HG03108 (cell line): Measurements from ENCODE around the gene FXYD2.
"Not testable (repeated sequence)": the region's sequence is repeated elsewhere in the genome, so short reads cannot be mapped to it uniquely, and the experiment has no call there.

Source experiments
- ATAC-seq: cut with Tn5 transposase; IDR thresholded peaks from one replicate; pipeline ENCODE4 v1.9.1; 2021; ENCODE audit warnings: moderate library complexity; ENCODE audit not compliant: unreplicated experiment

Gene FXYD2

GRCh38 chr11:117824571-117825537, at the start of gene FXYD2:
FXYD2 (minus strand) TSS chr11:117824744; CDS start chr11:117824678, 66 bp downstream.
- ATAC-seq = no peak

- no peak for ATAC-seq
These were observed 49.2 kb upstream of the FXYD2 start for GRCh38 chr11:117873828-117874125.

- ATAC-seq = no peak
These were observed 48.7 kb upstream of the FXYD2 start for GRCh38 chr11:117872975-117873827.

GRCh38 chr11:117872420-117872961, 47.9 kb upstream of the FXYD2 start:
- ATAC-seq = no peak

GRCh38 chr11:117871784-117872183, 47.2 kb upstream of the FXYD2 start:
- no peak for ATAC-seq

- ATAC-seq = no peak
These were observed 46.6 kb upstream of the FXYD2 start for GRCh38 chr11:117871160-117871559.

GRCh38 chr11:117870103-117870952, 45.8 kb upstream of the FXYD2 start:
- no peak for ATAC-seq

- no peak for ATAC-seq
These were observed 45.1 kb upstream of the FXYD2 start for GRCh38 chr11:117869604-117870003.

- ATAC-seq = no peak
These were observed 44.4 kb upstream of the FXYD2 start for GRCh38 chr11:117868815-117869561.

- no peak for ATAC-seq
These were observed 43.5 kb upstream of the FXYD2 start for GRCh38 chr11:117868088-117868487.

- ATAC-seq = no peak
These were observed 42.0 kb upstream of the FXYD2 start for GRCh38 chr11:117866526-117866925.

GRCh38 chr11:117865546-117865945, 41.0 kb upstream of the FXYD2 start:
- not testable (repeated sequence) for ATAC-seq

GRCh38 chr11:117863383-117863782, 38.8 kb upstream of the FXYD2 start:
- ATAC-seq = no peak

- ATAC-seq = no peak
These were observed 38.2 kb upstream of the FXYD2 start for GRCh38 chr11:117862753-117863152.

- no peak for ATAC-seq
These were observed 37.6 kb upstream of the FXYD2 start for GRCh38 chr11:117862019-117862725.

GRCh38 chr11:117861151-117862018, 36.8 kb upstream of the FXYD2 start:
- ATAC-seq = no peak

- no peak for ATAC-seq
These were observed 35.6 kb upstream of the FXYD2 start for GRCh38 chr11:117860139-117860538.

GRCh38 chr11:117859488-117860112, 35.1 kb upstream of the FXYD2 start:
- ATAC-seq = no peak
